Measurements from ENCODE around the gene GLIS2. TPM values are rescaled to one million over a fixed set of nuclear protein-coding genes. Genes with fewer than 3 reads are reported as not detected.
A peak's percentile ranks its signal among the peaks of the same experiment; 100 is the strongest.

GLIS2 gene
- total RNA-seq, 2 experiments from 2014 or later = not detected

DNA sequence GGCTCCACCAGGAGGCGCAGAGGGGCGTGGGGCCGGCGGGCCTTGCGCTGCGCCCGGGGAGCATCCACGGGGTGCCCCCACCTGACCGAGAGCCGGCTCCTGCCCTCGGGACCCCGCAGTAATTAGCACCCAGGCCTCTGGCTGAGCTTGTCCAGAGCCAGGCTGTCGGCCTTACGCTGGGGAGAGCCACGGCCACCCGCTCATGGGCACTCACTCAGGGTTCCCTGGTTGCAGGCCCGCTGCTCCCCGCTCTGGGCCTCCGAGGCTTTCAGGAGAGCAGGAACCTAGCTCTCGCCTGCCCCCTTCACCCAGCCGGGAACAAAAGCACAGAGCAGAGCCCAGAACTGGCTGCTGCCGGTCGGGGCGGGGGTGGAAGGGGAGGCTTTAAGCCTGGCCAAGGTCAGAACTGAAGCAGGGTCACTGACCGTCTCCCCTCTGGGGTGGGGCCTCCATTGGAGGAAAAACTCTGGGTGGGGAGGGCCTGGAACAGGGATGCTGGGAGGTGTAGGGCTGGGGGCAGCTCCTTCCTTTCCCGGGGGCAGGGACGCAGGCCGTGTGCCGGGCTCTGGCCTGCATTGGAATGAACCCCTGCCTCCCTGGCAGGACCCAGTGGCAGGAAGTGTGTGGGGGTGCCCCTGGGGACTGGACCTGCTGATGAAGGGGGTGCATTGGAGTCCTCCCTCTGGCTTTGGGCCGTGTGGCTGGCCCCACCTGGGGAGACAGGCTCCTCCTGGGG is 12.3 kb downstream of the GLIS2 start:
- Mint-ChIP-seq H3K9me3 (no peaks in the 10 kb centered on the region), H3K27ac (no peak overlapping the region), H3K27me3 (no peaks in the 10 kb centered on the region), H3K4me1 (ENCODE audit: low read depth) (no peaks in the 10 kb centered on the region), H3K4me3 (peak overlapping the region; percentile 67), H3K36me3 (ENCODE audit: low read depth) (no peaks in the 10 kb centered on the region)
- intact Hi-C loops (cut with DNase I, micrococcal nuclease) = loop anchor here in 1 of 2 experiments (2.0 kb wide), 2 partner anchors 19 to 127 kb away; no protein-coding TSS in a partner anchor
- no peak overlapping the region for H3K27ac ChIP-seq (ENCODE audit: low read depth in 1 of 2, low read length in 2 of 2)
- peak; percentile 36 for TF ChIP-seq CTCF (IDR thresholded peaks at IDR 0.05)
- peaks cover 19% of the 10 kb centered on the region for H3K4me1 ChIP-seq (ENCODE audit: insufficient read depth, low read length)
- ChIA-PET POLR2A (interaction anchor here (0.7 to 2.2 kb wide), 6 partner anchors 13 to 75 kb away, joined by 3 to 9 read pairs (median 4); no protein-coding TSS in a partner anchor), CTCF (interaction anchor here (0.9 to 1.7 kb wide), 7 partner anchors 11 to 74 kb away, joined by 3 to 12 read pairs (median 5); partner anchors contain the start of gene TFAP4)
- H3K9me3 ChIP-seq (ENCODE audit: control insufficient read depth in 1 of 2, insufficient read depth in 1 of 2, low read length in 2 of 2) = no peaks in the 10 kb centered on the region
- peak overlapping the region; percentile 38 for H3K4me3 ChIP-seq (ENCODE audit: low read length)
- peaks cover 4 to 9% of the 10 kb centered on the region in 2 experiments for H3K27me3 ChIP-seq (ENCODE audit: control insufficient read depth in 1 of 2, insufficient read depth in 2 of 2, low read length in 2 of 2)
- peak; percentile 84 for ATAC-seq (ENCODE audit: poor library complexity)
- H3K36me3 ChIP-seq (ENCODE audit: insufficient read depth, low read length) = no peaks in the 10 kb centered on the region
- peak; percentile 21 to 78 (median 54) for DNase-seq

GRCh38 chr16:4328782-4329775 is 13.2 kb downstream of the GLIS2 start:
- DNase-seq (no peak), ATAC-seq (ENCODE audit: poor library complexity) (no peak)
- no peaks in the 10 kb centered on the region for H3K9me3 Mint-ChIP-seq
- H3K36me3 Mint-ChIP-seq (ENCODE audit: low read depth) = no peaks in the 10 kb centered on the region
- Histone ChIP-seq H3K27me3 (ENCODE audit: control insufficient read depth in 1 of 2, insufficient read depth in 2 of 2, low read length in 2 of 2) (peaks cover 4 to 9% of the 10 kb centered on the region in 2 experiments), H3K9me3 (ENCODE audit: control insufficient read depth in 1 of 2, insufficient read depth in 1 of 2, low read length in 2 of 2) (no peaks in the 10 kb centered on the region), H3K4me3 (ENCODE audit: low read length) (no peak overlapping the region), H3K4me1 (ENCODE audit: insufficient read depth, low read length) (peaks cover 19% of the 10 kb centered on the region), H3K27ac (ENCODE audit: low read depth in 1 of 2, low read length in 2 of 2) (no peak overlapping the region), H3K36me3 (ENCODE audit: insufficient read depth, low read length) (no peaks in the 10 kb centered on the region)
- no peaks in the 10 kb centered on the region for H3K4me1 Mint-ChIP-seq (ENCODE audit: low read depth)
- no peak overlapping the region for H3K4me3 Mint-ChIP-seq
- ChIA-PET CTCF (interaction anchor here (1.1 to 2.6 kb wide), 7 partner anchors 12 to 56 kb away, joined by 4 to 20 read pairs (median 5); partner anchors contain the start of gene TFAP4), POLR2A (interaction anchor here (0.7 to 2.2 kb wide), 4 partner anchors 17 to 75 kb away, joined by 3 to 9 read pairs (median 5); no protein-coding TSS in a partner anchor)
- no peaks in the 10 kb centered on the region for H3K27me3 Mint-ChIP-seq
- intact Hi-C loops (cut with DNase I, micrococcal nuclease) = loop anchor here in 1 of 2 experiments (2.0 kb wide), 2 partner anchors 20 to 128 kb away; no protein-coding TSS in a partner anchor
- H3K27ac Mint-ChIP-seq = no peak overlapping the region
- no peak for TF ChIP-seq CTCF (IDR thresholded peaks at IDR 0.05)

Measured in CD4-positive, alpha-beta T cell (primary cell).